ENCODE measurements around the gene DPP7.
A peak's percentile ranks its signal among the peaks of the same experiment; 100 is the strongest.

Gene DPP7

DNA sequence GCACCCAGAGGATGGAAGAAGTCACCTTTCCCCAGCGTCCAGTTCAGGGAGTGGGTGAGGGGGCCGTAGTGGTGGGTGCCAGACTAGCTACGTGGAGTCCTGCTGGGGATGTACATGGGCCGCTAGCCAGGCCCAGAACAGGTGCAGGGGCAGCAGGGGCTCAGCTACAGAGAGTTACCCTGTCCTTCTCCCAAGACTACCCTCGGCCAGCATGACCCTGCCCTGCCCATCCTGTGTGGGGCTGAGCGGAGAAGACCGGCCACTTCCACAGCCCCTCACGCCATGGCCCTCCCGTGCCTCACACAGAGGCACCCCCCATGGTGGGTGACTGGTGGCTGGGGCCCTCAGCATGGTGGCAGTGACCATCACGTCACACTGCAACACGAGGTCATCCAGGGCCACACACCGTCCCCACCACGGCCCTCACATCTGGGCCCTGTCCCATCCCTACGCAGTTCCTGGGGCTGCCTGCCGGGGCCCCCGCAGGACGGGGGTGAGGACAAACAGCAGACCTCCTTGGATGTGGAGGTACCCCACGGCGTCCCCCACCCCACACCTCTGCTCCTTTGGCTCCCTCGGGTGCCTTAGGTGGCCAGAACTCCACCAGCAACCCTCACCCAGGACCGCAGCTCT is 977 bp upstream of the DPP7 start:
- Histone ChIP-seq H3K4me3 (peak overlapping the region in 2 of 7 experiments; percentile 69 to 74), H3K27ac (peak overlapping the region in 1 of 21 experiments; percentile 85)

GRCh38 chr9:137114220-137114612 is 317 bp downstream of the DPP7 start:
- H3K27ac ChIP-seq: peak overlapping the region in 20 of 21 experiments; percentile 9 to 85 (median 72)

GRCh38 chr9:137113385-137114159 is 961 bp downstream of the DPP7 start:
- Histone ChIP-seq H3K27ac (peak overlapping the region in 1 of 21 experiments; percentile 60), H3K4me3 (peak overlapping the region in 5 of 7 experiments; percentile 2 to 78 (median 70))

More at GRCh38 chr9:137114220-137114612, 317 bp downstream of the DPP7 start:
- H3K4me3 ChIP-seq: peak overlapping the region; percentile 60 to 91 (median 74)

DNA sequence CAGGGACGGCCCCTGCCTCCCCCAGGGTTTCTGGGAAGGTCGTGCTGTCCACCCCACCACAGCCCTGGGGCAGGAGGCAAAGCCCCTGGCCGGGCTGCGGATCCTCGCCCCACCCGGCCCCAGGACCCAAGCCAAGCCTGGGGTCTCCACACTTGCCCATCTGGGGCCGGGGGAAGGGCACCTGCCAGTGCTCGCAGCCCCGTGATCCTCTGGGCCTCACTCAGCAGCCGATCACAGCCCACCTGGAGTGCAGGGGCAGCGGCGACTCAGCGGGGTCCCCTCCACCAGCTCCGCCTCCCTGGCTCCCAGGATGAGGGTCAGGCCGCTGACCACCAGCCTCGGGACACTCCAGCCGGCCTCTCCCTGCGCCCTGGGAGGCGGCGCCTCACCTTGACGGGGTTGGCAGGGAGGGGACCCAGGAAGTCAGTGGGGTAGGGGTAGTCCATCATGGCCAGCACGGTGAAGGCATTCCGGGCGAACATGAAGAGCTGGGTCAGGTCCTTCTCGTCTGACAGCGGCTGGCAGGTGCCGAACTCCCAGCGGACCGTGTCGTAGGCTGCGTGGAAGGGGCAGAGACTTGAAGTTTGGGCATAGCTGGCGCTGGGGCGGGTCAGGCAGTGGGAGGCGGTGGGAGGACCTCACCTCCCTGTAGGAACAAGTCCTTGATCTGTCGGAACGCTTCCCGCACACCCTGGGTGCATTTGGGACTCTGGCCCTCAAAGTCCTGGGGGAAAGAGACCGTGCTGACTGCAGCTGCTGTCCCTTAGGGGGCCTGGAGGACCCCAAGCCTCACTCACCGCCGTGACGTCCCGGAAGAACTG is 1.8 kb downstream of the DPP7 start:
- H3K4me3 ChIP-seq: no peak overlapping the region
- no peak overlapping the region for H3K27ac ChIP-seq

- H3K27ac ChIP-seq: no peak overlapping the region
- no peak overlapping the region for H3K4me3 ChIP-seq
Observed at GRCh38 chr9:137111788-137112563, 2.6 kb downstream of the DPP7 start.

GRCh38 chr9:137110911-137111787 is 3.4 kb downstream of the DPP7 start:
- H3K27ac ChIP-seq: no peak overlapping the region
- H3K4me3 ChIP-seq: no peak overlapping the region

GRCh38 chr9:137110147-137110910 is 4.2 kb downstream of the DPP7 start:
- H3K27ac ChIP-seq: no peak overlapping the region
- no peak overlapping the region for H3K4me3 ChIP-seq

GRCh38 chr9:137109250-137110146 is 5.0 kb downstream of the DPP7 start:
- H3K27ac ChIP-seq: no peak overlapping the region

GRCh38 chr9:137108608-137109249 is 5.8 kb downstream of the DPP7 start:
- Histone ChIP-seq H3K27ac (no peak overlapping the region), H3K4me3 (no peak overlapping the region)

More at GRCh38 chr9:137109250-137110146, 5.0 kb downstream of the DPP7 start:
- no peak overlapping the region for H3K4me3 ChIP-seq

DNA sequence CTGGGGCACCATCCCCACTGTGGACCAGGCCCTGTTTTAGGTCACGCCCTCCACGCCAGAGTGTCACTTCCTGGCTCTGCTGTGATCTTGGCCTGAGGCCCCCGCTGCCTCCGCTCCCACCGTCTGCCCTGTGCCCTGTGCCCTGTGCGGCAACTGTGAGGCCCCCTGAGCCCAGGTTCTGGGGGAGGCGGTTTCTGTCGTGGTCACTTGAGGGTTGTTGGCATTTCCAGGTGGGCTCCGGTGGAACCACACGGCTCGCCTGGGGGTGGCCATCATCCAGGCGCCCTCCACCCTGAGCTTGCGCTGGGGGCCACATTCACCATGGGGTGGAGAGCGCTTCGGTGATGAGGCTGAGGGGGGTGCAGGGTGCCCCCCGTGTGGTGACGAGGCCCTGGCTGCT is 6.6 kb downstream of the DPP7 start:
- no peak overlapping the region for H3K4me3 ChIP-seq
- no peak overlapping the region for H3K27ac ChIP-seq

GRCh38 chr9:137107312-137107921 is 7.1 kb downstream of the DPP7 start:
- Histone ChIP-seq H3K27ac (no peak overlapping the region), H3K4me3 (no peak overlapping the region)

GRCh38 chr9:137106662-137107250 is 7.8 kb downstream of the DPP7 start:
- Histone ChIP-seq H3K4me3 (no peak overlapping the region), H3K27ac (no peak overlapping the region)

GRCh38 chr9:137105814-137106661 is 8.5 kb downstream of the DPP7 start:
- Histone ChIP-seq H3K4me3 (no peak overlapping the region), H3K27ac (no peak overlapping the region)

- Histone ChIP-seq H3K27ac (no peak overlapping the region), H3K4me3 (no peak overlapping the region)
Observed at GRCh38 chr9:137103206-137103999, 11.1 kb downstream of the DPP7 start.

All from skin epidermis (tissue), 12 donors.